DOHH2 (cell line): Measurements from ENCODE around the gene PCDHGA4.
A peak's percentile ranks its signal among the peaks of the same experiment; 100 is the strongest.

ENCODE experiments used
- H3F3A ChIP-seq: fragments of 200-600 bp; sonication (generic), shearing (Covaris generic); 2 replicates; pipeline ENCODE4 v1.6.0; 2016; ENCODE audit warnings: antibody characterized with exemption, mild to moderate bottlenecking; ENCODE audit not compliant: control insufficient read depth, insufficient read depth
- H3K27ac ChIP-seq: fragments of 200-600 bp; sonication (generic); 2 replicates; pipeline ENCODE4 v1.5.1; 2014; ENCODE audit warnings: low read depth, mild to moderate bottlenecking, low read length, moderate library complexity
- H3K27me3 ChIP-seq: fragments of 200-600 bp; sonication (generic); 2 replicates; pipeline ENCODE4 v1.6.1; 2014; ENCODE audit warnings: mild to moderate bottlenecking, low read length, mixed read lengths; ENCODE audit not compliant: control insufficient read depth
- H3K36me3 ChIP-seq: fragments of 200-600 bp; sonication (generic); 2 replicates; pipeline ENCODE4 v1.6.1; 2014; ENCODE audit warnings: mild to moderate bottlenecking, low read length, moderate library complexity, mixed read lengths; ENCODE audit not compliant: control insufficient read depth
- H3K4me1 ChIP-seq: fragments of 200-600 bp; sonication (generic); 2 replicates; pipeline ENCODE4 v1.6.1; 2014; ENCODE audit warnings: mild to moderate bottlenecking, low read length, mixed read lengths; ENCODE audit not compliant: control insufficient read depth
- H3K4me2 ChIP-seq: fragments of 200-600 bp; sonication (generic); 2 replicates; pipeline ENCODE4 v1.6.0; 2014; ENCODE audit warnings: mild to moderate bottlenecking, low read length, moderate library complexity
- H3K4me3 ChIP-seq: fragments of 200-600 bp; sonication (generic); 2 replicates; pipeline ENCODE4 v1.5.1; 2014; ENCODE audit warnings: mild to moderate bottlenecking, low read length, mixed read lengths
- H3K79me2 ChIP-seq: fragments of 200-600 bp; sonication (generic); 2 replicates; pipeline ENCODE4 v1.6.1; 2014; ENCODE audit warnings: mild to moderate bottlenecking, low read length, mixed read lengths; ENCODE audit not compliant: control insufficient read depth
- H3K9me2 ChIP-seq: fragments of 200-600 bp; sonication (generic); replicated peaks from 2 replicates; pipeline ENCODE4 v1.6.1; 2014; ENCODE audit warnings: mild to moderate bottlenecking, low read length, mixed read lengths; ENCODE audit not compliant: control insufficient read depth
- H3K9me3 ChIP-seq: fragments of 200-600 bp; sonication (generic); 2 replicates; pipeline ENCODE4 v1.6.1; 2014; ENCODE audit warnings: antibody characterized with exemption, low read length, mixed read lengths; ENCODE audit not compliant: control insufficient read depth, insufficient read depth
- H4K20me1 ChIP-seq: fragments of 200-600 bp; sonication (generic); 2 replicates; pipeline ENCODE4 v1.6.0; 2014; ENCODE audit warnings: low read depth, mild to moderate bottlenecking, antibody characterized with exemption, low read length, moderate library complexity; ENCODE audit not compliant: control insufficient read depth, insufficient read depth
- EZH2phosphoT487 ChIP-seq: fragments of 200-600 bp; sonication (generic); IDR thresholded peaks from 2 replicates; pipeline ENCODE4 v1.6.1; 2017; ENCODE audit warnings: borderline replicate concordance, mild to moderate bottlenecking, antibody characterized with exemption, low read length, moderate library complexity, mixed read lengths
- TF ChIP-seq, protein P1 (sequence below): fragments of 200-600 bp; sonication (generic); IDR thresholded peaks from one replicate; pipeline ENCODE4 v1.5.1; 2014; ENCODE audit warnings: antibody characterized with exemption, mild to moderate bottlenecking, low read depth, low read length; ENCODE audit not compliant: poor library complexity, severe bottlenecking

Gene PCDHGA4

GRCh38 chr5:141342773-141343172 is 12.0 kb upstream of the PCDHGA4 start:
- H3K27me3 ChIP-seq, result no peaks in the 10 kb centered on the region
- H3K79me2 ChIP-seq, result no peaks in the 10 kb centered on the region
- H4K20me1 ChIP-seq, result no peaks in the 10 kb centered on the region
- no peak overlapping the region for H3K4me3 ChIP-seq
- no peaks in the 10 kb centered on the region for H3F3A ChIP-seq
- H3K27ac ChIP-seq, result no peak overlapping the region
- no peak for TF ChIP-seq EZH2phosphoT487
- TF ChIP-seq, protein P1, sequence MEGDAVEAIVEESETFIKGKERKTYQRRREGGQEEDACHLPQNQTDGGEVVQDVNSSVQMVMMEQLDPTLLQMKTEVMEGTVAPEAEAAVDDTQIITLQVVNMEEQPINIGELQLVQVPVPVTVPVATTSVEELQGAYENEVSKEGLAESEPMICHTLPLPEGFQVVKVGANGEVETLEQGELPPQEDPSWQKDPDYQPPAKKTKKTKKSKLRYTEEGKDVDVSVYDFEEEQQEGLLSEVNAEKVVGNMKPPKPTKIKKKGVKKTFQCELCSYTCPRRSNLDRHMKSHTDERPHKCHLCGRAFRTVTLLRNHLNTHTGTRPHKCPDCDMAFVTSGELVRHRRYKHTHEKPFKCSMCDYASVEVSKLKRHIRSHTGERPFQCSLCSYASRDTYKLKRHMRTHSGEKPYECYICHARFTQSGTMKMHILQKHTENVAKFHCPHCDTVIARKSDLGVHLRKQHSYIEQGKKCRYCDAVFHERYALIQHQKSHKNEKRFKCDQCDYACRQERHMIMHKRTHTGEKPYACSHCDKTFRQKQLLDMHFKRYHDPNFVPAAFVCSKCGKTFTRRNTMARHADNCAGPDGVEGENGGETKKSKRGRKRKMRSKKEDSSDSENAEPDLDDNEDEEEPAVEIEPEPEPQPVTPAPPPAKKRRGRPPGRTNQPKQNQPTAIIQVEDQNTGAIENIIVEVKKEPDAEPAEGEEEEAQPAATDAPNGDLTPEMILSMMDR, result no peak
- no peaks in the 10 kb centered on the region for H3K9me2 ChIP-seq
- no peaks in the 10 kb centered on the region for H3K36me3 ChIP-seq
- H3K9me3 ChIP-seq, result peaks cover 23% of the 10 kb centered on the region; the same call in 1 of the 2 replicates
- no peak overlapping the region for H3K4me2 ChIP-seq
- no peaks in the 10 kb centered on the region for H3K4me1 ChIP-seq

DNA sequence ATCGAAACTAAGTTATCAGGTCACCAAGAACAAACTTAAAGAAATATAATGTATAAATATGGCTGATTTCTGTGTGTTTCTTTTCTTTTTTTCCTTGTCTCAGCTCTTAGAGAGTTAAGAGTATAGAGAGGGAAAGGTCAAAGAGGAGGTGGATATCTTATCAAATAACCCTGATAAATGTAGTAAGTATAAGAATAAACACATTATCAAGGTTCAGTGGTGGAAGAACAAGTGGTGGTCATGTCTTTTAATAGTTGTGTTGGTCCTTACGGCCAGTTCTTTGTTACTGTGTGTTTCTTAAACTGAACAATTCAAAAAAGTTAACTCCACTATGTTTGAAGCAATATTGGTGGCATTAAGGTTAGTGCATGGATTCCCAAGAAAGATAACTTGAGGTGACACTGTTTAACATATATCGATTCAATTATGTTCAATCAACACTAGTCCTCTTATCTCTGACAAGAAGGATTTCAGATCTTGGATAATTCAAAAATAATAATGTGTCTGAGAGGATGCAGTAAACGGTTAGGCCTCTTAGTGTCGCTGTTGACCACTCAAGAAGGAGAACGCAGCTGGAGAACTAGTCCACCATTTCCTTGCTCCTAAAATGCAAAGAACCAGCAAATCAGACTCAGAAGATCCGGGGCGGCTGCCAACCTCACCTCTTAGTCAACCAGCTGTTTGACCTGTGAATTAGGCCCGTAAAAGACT is 11.4 kb upstream of the PCDHGA4 start, which contains the start of gene PCDHGA3:
Gene PCDHGA3, plus strand, starts transcription at position 588 of the 711 bp plus-strand sequence. CDS start 205 bp downstream, outside the sequence.
- TF ChIP-seq, protein P1, result peak; percentile 65
- no peak for TF ChIP-seq EZH2phosphoT487
- no peak within 1 kb of the TSS for H3K4me3 ChIP-seq
- no peaks in the 10 kb centered on the region for H3K4me1 ChIP-seq
- H3K9me2 ChIP-seq, result no peaks in the 10 kb centered on the region
- peaks cover 23% of the 10 kb centered on the region; the same call in 1 of the 2 replicates for H3K9me3 ChIP-seq
- no peak within 1 kb of the TSS for H3K4me2 ChIP-seq
- H3K27me3 ChIP-seq, result no peaks in the 10 kb centered on the region
- H3K36me3 ChIP-seq, result no peaks in the 10 kb centered on the region
- H3F3A ChIP-seq, result no peaks in the 10 kb centered on the region
- H4K20me1 ChIP-seq, result no peaks in the 10 kb centered on the region
- H3K79me2 ChIP-seq, result no peaks in the 10 kb centered on the region
- H3K27ac ChIP-seq, result no peak within 1 kb of the TSS

DNA sequence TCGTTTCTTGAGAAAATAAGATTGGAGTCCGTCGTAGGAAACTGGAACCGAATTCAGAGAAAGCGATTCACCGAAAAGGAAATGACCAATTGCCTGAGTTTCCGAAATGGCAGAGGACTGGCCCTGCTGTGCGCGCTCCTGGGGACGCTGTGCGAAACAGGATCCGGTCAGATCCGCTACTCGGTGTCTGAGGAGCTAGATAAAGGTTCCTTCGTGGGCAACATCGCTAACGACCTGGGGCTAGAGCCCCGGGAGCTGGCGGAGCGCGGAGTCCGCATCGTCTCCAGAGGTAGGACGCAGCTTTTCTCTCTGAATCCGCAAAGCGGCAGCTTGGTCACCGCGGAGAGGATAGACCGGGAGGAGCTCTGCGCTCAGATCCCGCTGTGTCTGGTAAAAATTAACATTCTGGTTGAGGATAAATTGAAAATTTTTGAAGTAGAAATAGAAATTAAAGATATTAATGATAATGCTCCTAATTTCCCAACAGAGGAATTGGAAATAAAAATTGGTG is 10.8 kb upstream of the PCDHGA4 start:
- Histone ChIP-seq H3F3A (no peaks in the 10 kb centered on the region), H3K4me3 (no peak overlapping the region), H3K9me3 (peaks cover 18% of the 10 kb centered on the region; the same call in 1 of the 2 replicates), H3K36me3 (no peaks in the 10 kb centered on the region), H3K4me2 (no peak overlapping the region), H4K20me1 (no peaks in the 10 kb centered on the region), H3K79me2 (no peaks in the 10 kb centered on the region), H3K9me2 (no peaks in the 10 kb centered on the region), H3K27me3 (no peaks in the 10 kb centered on the region), H3K27ac (no peak overlapping the region), H3K4me1 (no peaks in the 10 kb centered on the region)
- TF ChIP-seq EZH2phosphoT487, result no peak
- TF ChIP-seq, protein P1, result no peak
